HEK293 (cell line): ENCODE data around the gene GEMIN5.
"Not testable (repeated sequence)": the region's sequence is repeated elsewhere in the genome, so short reads cannot be mapped to it uniquely, and the experiment has no call there.

ENCODE experiments used
- CTCF ChIA-PET: fragments of 350-600 bp; formaldehyde crosslinking; extraction: SDS; loops from one replicate; lab custom pipeline; 2021; ENCODE audit warnings: antibody characterized with exemption; lab: Yijun Ruan, JAX
- POLR2A ChIA-PET: fragments of 300-600 bp; formaldehyde crosslinking; extraction: SDS; loops from one replicate; lab custom pipeline; 2020; ENCODE audit warnings: antibody characterized with exemption, inconsistent platforms; lab: Yijun Ruan, JAX
- H3K27ac ChIP-seq: fragments of 200-500 bp; sonication (Bioruptor generic); 2 replicates; pipeline ENCODE4 v1.5.1; 2014; ENCODE audit warnings: low read depth, low read length, control low read depth, inconsistent platforms; ENCODE audit errors: extremely low read depth
- H3K36me3 ChIP-seq, 2 experiments: fragments of 200-500 bp in 1 of 2; sonication (Bioruptor generic) in 1 of 2; 1 replicate in 1 of 2; 2 replicates in 1 of 2; pipeline ENCODE4 v1.5.1; 2014 to 2017; ENCODE audit warnings: inconsistent platforms in 2 of 2, low read length in 2 of 2; ENCODE audit not compliant: control insufficient read depth in 2 of 2, insufficient read depth in 1 of 2
- H3K4me1 ChIP-seq: fragments of 200-500 bp; sonication (Bioruptor generic); 2 replicates; pipeline ENCODE4 v1.5.1; 2014; ENCODE audit warnings: mild to moderate bottlenecking, low read length, inconsistent platforms; ENCODE audit not compliant: control insufficient read depth, insufficient read depth
- H3K4me3 ChIP-seq: 2 replicates; pipeline ENCODE4 v1.5.1; 2011; ENCODE audit warnings: low read depth, mild to moderate bottlenecking, control low read depth, low read length, moderate library complexity
- H3K9me3 ChIP-seq: fragments of 200-500 bp; sonication (Bioruptor generic); 2 replicates; pipeline ENCODE4 v1.5.1; 2014; ENCODE audit warnings: low read depth, low read length, inconsistent platforms; ENCODE audit not compliant: control insufficient read depth, insufficient read depth
- EGR2 ChIP-seq: fragments of 450-650 bp; formaldehyde crosslinking; IDR thresholded peaks from 2 replicates; pipeline ENCODE4 v1.5.1; 2016; ENCODE audit warnings: low read depth, missing biosample characterization, missing genetic modification characterization
- PRDM1 ChIP-seq: fragments of 450-650 bp; formaldehyde crosslinking; IDR thresholded peaks from 2 replicates; pipeline ENCODE4; 2016; ENCODE audit warnings: missing biosample characterization, missing genetic modification characterization
- SP3 ChIP-seq: fragments of 450-650 bp; formaldehyde crosslinking; IDR thresholded peaks from 2 replicates; pipeline ENCODE4 v1.5.1; 2016; ENCODE audit warnings: missing biosample characterization, missing genetic modification characterization
- YY2 ChIP-seq: fragments of 450-650 bp; formaldehyde crosslinking; IDR thresholded peaks from 2 replicates; pipeline ENCODE4 v1.5.1; 2016; ENCODE audit warnings: missing biosample characterization, missing genetic modification characterization
- ZNF221 ChIP-seq: fragments of 450-650 bp; formaldehyde crosslinking; IDR thresholded peaks from 2 replicates; pipeline ENCODE4 v1.5.1; 2017; ENCODE audit warnings: missing biosample characterization, missing genetic modification characterization, borderline replicate concordance
- ZNF426 ChIP-seq: fragments of 450-650 bp; formaldehyde crosslinking; IDR thresholded peaks from 2 replicates; pipeline ENCODE4 v1.5.1; 2017; ENCODE audit warnings: missing biosample characterization, missing genetic modification characterization, mild to moderate bottlenecking, inconsistent platforms, moderate library complexity
- ZNF433 ChIP-seq: fragments of 450-650 bp; formaldehyde crosslinking; IDR thresholded peaks from 2 replicates; pipeline ENCODE4 v1.5.1; 2016; ENCODE audit warnings: missing biosample characterization, missing genetic modification characterization, low read depth
- ZNF621 ChIP-seq: fragments of 450-650 bp; formaldehyde crosslinking; IDR thresholded peaks from 2 replicates; pipeline ENCODE4 v1.5.1; 2017; ENCODE audit warnings: missing biosample characterization, missing genetic modification characterization
- ZNF623 ChIP-seq: fragments of 450-650 bp; formaldehyde crosslinking; IDR thresholded peaks from 2 replicates; pipeline ENCODE4 v1.5.1; 2016; ENCODE audit warnings: missing biosample characterization, missing genetic modification characterization
- ZNF626 ChIP-seq: fragments of 450-650 bp; sonication (Bioruptor Pico); formaldehyde crosslinking; IDR thresholded peaks from 2 replicates; pipeline ENCODE4 v1.5.1; 2018; ENCODE audit warnings: missing biosample characterization, missing genetic modification characterization, inconsistent platforms
- ZNF677 ChIP-seq: fragments of 450-650 bp; IDR thresholded peaks from 2 replicates; pipeline ENCODE4 v1.5.0; 2018; ENCODE audit warnings: missing biosample characterization, mild to moderate bottlenecking, missing genetic modification characterization, moderate library complexity
- ZXDB ChIP-seq: fragments of 450-650 bp; formaldehyde crosslinking; IDR thresholded peaks from 2 replicates; pipeline ENCODE4 v1.5.1; 2016; ENCODE audit warnings: missing biosample characterization, missing genetic modification characterization
- TF ChIP-seq, protein P1 (sequence below): fragments of 450-650 bp; formaldehyde crosslinking; IDR thresholded peaks from 2 replicates; pipeline ENCODE4 v1.5.1; 2017; ENCODE audit warnings: missing biosample characterization, missing genetic modification characterization
- TF ChIP-seq, protein P2 (sequence below): fragments of 450-650 bp; formaldehyde crosslinking; IDR thresholded peaks from 2 replicates; pipeline ENCODE4 v1.5.1; 2016; ENCODE audit warnings: missing biosample characterization, missing genetic modification characterization
- TF ChIP-seq, protein P3 (sequence below): fragments of 450-650 bp; formaldehyde crosslinking; IDR thresholded peaks from 2 replicates; pipeline ENCODE4; 2016; ENCODE audit warnings: missing biosample characterization, missing genetic modification characterization
- TF ChIP-seq, protein P4 (sequence below): fragments of 450-650 bp; formaldehyde crosslinking; IDR thresholded peaks from 2 replicates; pipeline ENCODE4 v1.5.1; 2016; ENCODE audit warnings: missing biosample characterization, missing genetic modification characterization

GEMIN5 gene

DNA sequence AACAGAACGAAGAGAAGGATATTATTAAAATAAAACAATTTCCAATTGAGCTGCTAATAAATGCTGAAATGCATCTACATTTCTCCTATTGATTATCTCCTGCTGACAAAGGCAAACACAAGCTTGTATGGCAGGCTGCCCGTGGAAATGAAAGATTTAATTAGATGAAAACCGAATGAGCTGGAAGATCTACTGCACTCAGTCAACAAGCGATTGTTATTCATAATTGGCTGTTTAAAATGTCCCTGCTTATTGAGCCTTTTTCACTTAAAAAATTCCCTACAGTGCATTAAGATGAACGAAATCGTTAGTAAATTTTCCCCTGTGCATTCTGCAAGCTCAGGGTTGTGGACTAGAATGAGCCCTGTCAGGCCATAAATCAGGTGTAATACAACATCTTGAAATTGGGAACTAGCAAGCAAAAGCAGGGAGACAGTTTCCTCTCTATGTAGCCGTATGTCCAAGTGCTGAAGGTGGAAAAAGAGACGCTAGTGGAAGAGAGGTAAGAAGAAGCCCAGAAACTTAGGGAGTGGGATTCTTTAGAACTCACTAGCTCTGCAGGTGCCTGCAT is 47.0 kb upstream of the GEMIN5 start (continued):
- TF ChIP-seq, protein P1, sequence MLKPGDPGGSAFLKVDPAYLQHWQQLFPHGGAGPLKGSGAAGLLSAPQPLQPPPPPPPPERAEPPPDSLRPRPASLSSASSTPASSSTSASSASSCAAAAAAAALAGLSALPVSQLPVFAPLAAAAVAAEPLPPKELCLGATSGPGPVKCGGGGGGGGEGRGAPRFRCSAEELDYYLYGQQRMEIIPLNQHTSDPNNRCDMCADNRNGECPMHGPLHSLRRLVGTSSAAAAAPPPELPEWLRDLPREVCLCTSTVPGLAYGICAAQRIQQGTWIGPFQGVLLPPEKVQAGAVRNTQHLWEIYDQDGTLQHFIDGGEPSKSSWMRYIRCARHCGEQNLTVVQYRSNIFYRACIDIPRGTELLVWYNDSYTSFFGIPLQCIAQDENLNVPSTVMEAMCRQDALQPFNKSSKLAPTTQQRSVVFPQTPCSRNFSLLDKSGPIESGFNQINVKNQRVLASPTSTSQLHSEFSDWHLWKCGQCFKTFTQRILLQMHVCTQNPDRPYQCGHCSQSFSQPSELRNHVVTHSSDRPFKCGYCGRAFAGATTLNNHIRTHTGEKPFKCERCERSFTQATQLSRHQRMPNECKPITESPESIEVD (tag by site-specific recombination), result no peak
- TF ChIP-seq, protein P2, sequence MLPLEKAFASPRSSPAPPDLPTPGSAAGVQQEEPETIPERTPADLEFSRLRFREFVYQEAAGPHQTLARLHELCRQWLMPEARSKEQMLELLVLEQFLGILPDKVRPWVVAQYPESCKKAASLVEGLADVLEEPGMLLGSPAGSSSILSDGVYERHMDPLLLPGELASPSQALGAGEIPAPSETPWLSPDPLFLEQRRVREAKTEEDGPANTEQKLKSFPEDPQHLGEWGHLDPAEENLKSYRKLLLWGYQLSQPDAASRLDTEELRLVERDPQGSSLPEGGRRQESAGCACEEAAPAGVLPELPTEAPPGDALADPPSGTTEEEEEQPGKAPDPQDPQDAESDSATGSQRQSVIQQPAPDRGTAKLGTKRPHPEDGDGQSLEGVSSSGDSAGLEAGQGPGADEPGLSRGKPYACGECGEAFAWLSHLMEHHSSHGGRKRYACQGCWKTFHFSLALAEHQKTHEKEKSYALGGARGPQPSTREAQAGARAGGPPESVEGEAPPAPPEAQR (tag by site-specific recombination), result no peak

DNA sequence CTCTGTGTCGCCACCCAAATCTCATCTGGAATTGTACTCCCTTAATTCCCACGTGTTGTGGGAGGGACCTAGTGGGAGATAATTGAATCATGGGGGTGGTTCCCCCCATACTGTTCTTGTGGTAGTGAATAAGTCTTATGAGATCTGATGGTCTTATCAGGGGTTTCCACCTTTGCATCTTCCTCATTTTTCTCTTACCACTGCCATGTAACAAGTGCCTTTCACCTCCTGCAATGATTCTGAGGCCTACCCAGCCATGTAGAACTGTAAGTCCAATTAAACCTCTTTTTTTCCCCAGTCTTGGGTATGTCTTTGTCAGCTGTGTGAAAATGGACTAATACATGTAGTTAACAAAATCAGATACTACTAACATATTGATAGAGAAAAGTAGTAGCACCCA is 40.3 kb upstream of the GEMIN5 start:
- CTCF ChIA-PET, H3K9me3 ChIP-seq, POLR2A ChIA-PET, H3K36me3 ChIP-seq, H3K4me1 ChIP-seq, H3K27ac ChIP-seq, H3K4me3 ChIP-seq: not testable (repeated sequence)

DNA sequence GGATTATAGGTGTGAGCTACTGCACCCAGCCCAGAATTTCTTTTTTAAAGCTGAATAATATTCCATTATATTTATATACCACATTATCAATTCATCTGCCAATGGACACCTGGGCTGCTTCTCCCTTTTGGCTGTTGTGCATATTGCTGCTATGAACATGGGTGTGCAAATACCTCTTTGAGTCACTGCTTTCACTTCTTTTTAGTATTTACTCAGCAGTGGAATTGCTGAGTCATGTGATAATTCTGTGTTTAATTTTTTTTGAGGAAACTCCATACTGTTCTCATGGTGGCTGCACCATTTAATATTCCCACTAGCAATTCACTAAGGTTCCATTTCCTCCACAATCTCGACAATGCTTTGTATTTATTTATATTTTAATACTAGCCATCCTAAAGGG is 39.4 kb upstream of the GEMIN5 start:
- TF ChIP-seq, protein P3, sequence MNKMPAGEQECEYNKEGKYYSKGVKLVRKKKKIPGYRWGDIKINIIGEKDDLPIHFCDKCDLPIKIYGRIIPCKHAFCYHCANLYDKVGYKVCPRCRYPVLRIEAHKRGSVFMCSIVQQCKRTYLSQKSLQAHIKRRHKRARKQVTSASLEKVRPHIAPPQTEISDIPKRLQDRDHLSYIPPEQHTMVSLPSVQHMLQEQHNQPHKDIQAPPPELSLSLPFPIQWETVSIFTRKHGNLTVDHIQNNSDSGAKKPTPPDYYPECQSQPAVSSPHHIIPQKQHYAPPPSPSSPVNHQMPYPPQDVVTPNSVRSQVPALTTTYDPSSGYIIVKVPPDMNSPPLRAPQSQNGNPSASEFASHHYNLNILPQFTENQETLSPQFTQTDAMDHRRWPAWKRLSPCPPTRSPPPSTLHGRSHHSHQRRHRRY (tag by site-specific recombination), result no peak
- TF ChIP-seq ZNF221 (tag by site-specific recombination) (no peak), ZNF621 (tag by site-specific recombination) (no peak), PRDM1 (no peak), YY2 (tag by site-specific recombination) (no peak), SP3 (tag by site-specific recombination) (no peak), ZNF626 (tag by site-specific recombination) (no peak), EGR2 (tag by site-specific recombination) (no peak), ZNF677 (tag by site-specific recombination) (no peak), ZNF433 (tag by site-specific recombination) (no peak), ZXDB (tag by site-specific recombination) (no peak), ZNF426 (tag by site-specific recombination) (no peak), ZNF623 (tag by site-specific recombination) (no peak)
- TF ChIP-seq, protein P4, sequence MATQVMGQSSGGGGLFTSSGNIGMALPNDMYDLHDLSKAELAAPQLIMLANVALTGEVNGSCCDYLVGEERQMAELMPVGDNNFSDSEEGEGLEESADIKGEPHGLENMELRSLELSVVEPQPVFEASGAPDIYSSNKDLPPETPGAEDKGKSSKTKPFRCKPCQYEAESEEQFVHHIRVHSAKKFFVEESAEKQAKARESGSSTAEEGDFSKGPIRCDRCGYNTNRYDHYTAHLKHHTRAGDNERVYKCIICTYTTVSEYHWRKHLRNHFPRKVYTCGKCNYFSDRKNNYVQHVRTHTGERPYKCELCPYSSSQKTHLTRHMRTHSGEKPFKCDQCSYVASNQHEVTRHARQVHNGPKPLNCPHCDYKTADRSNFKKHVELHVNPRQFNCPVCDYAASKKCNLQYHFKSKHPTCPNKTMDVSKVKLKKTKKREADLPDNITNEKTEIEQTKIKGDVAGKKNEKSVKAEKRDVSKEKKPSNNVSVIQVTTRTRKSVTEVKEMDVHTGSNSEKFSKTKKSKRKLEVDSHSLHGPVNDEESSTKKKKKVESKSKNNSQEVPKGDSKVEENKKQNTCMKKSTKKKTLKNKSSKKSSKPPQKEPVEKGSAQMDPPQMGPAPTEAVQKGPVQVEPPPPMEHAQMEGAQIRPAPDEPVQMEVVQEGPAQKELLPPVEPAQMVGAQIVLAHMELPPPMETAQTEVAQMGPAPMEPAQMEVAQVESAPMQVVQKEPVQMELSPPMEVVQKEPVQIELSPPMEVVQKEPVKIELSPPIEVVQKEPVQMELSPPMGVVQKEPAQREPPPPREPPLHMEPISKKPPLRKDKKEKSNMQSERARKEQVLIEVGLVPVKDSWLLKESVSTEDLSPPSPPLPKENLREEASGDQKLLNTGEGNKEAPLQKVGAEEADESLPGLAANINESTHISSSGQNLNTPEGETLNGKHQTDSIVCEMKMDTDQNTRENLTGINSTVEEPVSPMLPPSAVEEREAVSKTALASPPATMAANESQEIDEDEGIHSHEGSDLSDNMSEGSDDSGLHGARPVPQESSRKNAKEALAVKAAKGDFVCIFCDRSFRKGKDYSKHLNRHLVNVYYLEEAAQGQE (tag by site-specific recombination), result no peak
- CTCF ChIA-PET, result no interaction called here
- Histone ChIP-seq H3K4me3 (no peak overlapping the region), H3K9me3 (no peaks in the 10 kb centered on the region), H3K4me1 (no peaks in the 10 kb centered on the region), H3K36me3 (no peaks in the 10 kb centered on the region), H3K27ac (no peak overlapping the region)
- POLR2A ChIA-PET, result no interaction called here

DNA sequence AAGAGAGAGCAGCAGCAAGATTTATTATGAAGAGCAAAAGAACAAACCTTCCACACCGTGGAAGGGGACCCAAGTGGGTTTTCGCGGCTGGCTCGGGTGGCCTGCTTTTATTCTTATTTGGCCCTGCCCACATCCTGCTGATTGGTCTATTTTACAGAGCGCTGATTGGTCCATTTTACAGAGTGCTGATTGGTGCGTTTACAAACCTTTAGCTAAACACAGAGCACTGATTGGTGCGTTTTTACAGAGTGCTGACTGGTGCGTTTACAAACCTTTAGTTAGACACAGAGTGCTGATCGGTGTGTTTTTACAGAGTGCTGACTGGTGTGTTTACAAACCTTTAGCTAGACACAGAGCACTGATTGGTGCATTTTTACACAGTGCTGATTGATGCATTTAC is 38.1 kb upstream of the GEMIN5 start:
- H3K27ac ChIP-seq, H3K4me1 ChIP-seq, H3K4me3 ChIP-seq, H3K36me3 ChIP-seq, H3K9me3 ChIP-seq: not testable (repeated sequence)
- POLR2A ChIA-PET, result interaction anchor here (0.6 kb wide), 1 partner anchor 23 kb away, joined by 4 read pairs; no protein-coding TSS in a partner anchor
- CTCF ChIA-PET, result interaction anchor here (0.7 to 1.3 kb wide), 2 partner anchors 29 to 747 kb away, joined by 3 read pairs; no protein-coding TSS in a partner anchor
